Rectal smooth muscle tissue (tissue), 1 donor: ENCODE results near the gene SPDYE3.
"Not testable (repeated sequence)": the region's sequence is repeated elsewhere in the genome, so short reads cannot be mapped to it uniquely, and the experiment has no call there.

ENCODE experiments used
- H3K27ac ChIP-seq: one replicate; pipeline ENCODE4 v1.7.0; 2013; ENCODE audit warnings: low read depth, low read length, inconsistent platforms
- H3K27me3 ChIP-seq: one replicate; pipeline ENCODE4 v1.7.0; 2013; ENCODE audit warnings: low read length; ENCODE audit not compliant: control insufficient read depth, insufficient read depth
- H3K36me3 ChIP-seq: one replicate; pipeline ENCODE4 v1.7.0; 2013; ENCODE audit warnings: low read length; ENCODE audit not compliant: control insufficient read depth, insufficient read depth
- H3K4me1 ChIP-seq: one replicate; pipeline ENCODE4 v1.7.0; 2013; ENCODE audit warnings: low read length; ENCODE audit not compliant: control insufficient read depth, insufficient read depth
- H3K4me3 ChIP-seq: one replicate; pipeline ENCODE4 v1.7.0; 2013; ENCODE audit warnings: low read length
- H3K9ac ChIP-seq: one replicate; pipeline ENCODE4 v1.7.0; 2013; ENCODE audit warnings: low read length

SPDYE3 gene

DNA sequence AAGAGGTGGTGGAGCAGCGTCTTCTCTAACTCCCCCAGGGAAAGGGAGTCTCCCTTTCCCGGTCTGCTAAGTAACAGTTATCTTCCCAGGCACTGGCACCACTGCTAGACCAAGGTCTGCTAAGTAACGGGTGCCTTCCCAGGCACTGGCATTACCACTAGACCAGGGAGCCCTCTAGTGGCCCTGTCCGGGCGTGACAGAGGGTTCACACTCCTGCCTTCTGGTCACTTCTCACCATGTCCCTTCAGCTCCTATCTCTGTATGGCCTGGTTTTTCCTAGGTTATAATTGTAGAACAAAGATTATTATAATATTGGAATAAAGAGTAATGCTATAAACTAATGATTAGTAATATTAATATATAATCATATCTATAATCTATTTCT, 37.8 kb downstream of the SPDYE3 start:
- H3K9ac ChIP-seq, H3K4me3 ChIP-seq, H3K27me3 ChIP-seq, H3K27ac ChIP-seq, H3K4me1 ChIP-seq: not testable (repeated sequence)
- H3K36me3 ChIP-seq = peaks cover 21% of the 10 kb centered on the region

DNA sequence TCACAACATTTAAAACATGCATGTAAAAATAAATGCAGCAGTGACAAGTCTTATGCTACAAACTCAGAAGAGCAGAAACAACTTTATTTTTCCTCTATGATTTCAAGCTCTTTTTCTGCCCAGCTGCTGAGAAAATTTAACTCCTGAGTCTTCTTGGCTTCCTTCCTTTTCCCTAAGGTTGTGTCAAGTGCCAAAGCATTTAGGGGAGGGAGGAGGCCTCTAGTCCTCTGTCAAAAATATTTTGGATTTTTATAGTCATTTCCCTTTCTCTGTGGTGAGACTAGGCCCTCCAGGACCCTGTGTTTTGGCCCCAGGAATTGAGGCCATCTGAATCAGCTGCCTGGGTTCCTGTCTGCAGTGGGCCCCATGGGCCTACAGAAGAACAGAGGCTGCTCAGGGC, 39.4 kb downstream of the SPDYE3 start:
- Histone ChIP-seq H3K4me3 (no peak overlapping the region), H3K4me1 (peaks cover 3% of the 10 kb centered on the region), H3K27me3 (no peaks in the 10 kb centered on the region), H3K9ac (no peak overlapping the region), H3K27ac (no peak overlapping the region), H3K36me3 (peaks cover 29% of the 10 kb centered on the region)

DNA sequence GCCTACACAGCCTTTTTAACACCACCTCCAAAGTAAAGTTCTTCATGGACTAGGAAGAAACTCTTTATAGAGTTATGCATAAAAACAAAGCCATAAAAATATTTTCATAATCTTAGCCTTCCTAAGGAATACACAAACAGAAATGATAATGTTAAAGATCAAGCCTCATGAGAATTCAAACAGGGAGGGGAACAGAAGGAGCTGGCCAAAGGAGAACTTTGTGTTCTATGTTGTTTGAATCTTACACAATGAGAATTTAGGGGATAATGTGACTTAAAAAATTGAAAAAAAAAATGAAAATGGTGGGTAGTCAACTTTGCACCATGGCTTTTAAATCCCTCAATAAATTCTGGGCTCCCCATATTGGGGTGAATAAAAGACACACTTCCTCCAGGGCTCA, 41.3 kb downstream of the SPDYE3 start:
- H3K4me3 ChIP-seq = no peak overlapping the region
- H3K9ac ChIP-seq = no peak overlapping the region
- H3K4me1 ChIP-seq = peaks cover 3% of the 10 kb centered on the region
- H3K27ac ChIP-seq = no peak overlapping the region
- H3K36me3 ChIP-seq = peaks cover 37% of the 10 kb centered on the region
- H3K27me3 ChIP-seq = no peaks in the 10 kb centered on the region

DNA sequence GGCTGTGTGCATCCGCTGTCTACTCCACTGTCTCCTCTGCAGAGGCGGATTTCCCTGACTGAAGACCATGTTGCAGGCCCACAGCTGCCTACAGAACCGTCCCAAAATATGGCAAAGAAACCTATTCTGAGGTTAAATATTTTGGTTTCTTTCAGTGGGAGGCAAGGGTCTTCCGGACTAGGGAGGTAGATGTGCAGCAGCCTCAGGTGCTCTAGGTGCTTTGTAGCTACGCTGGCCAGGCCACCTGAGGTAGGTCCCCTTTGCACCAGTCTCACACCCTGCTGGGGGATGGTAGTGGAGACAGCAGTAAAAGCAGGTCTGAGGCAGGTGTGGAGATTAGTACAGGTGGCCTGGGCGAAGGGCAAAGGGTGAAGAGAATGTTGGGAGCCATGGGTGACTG, 42.3 kb downstream of the SPDYE3 start:
- no peak overlapping the region for H3K9ac ChIP-seq
- H3K4me1 ChIP-seq = peaks cover 1% of the 10 kb centered on the region
- H3K4me3 ChIP-seq = no peak overlapping the region
- H3K27ac ChIP-seq = no peak overlapping the region
- H3K36me3 ChIP-seq = peaks cover 39% of the 10 kb centered on the region
- H3K27me3 ChIP-seq = no peaks in the 10 kb centered on the region

DNA sequence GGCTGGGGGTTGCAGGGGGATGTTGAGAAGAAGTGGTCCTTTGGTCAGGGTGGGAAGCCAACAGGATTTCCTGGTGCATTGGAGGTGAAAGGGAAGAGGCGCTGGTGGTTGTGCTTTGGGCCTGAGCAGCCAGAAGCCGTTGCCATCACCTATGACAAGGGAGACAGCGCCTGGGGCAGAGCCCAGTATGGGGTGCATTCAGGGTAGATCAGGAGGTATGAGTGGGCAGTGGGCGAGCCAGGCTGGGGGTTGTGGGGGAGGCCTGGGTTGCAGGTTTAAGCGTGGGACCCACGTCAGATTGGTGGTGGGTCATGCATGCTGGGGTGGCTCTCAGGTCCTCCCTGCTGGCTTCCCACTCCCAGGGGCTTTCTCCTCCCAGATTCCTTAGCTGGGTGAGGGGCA, 44.2 kb downstream of the SPDYE3 start:
- Histone ChIP-seq H3K27ac (no peak overlapping the region), H3K9ac (no peak overlapping the region), H3K4me3 (no peak overlapping the region), H3K27me3 (no peaks in the 10 kb centered on the region), H3K4me1 (no peaks in the 10 kb centered on the region), H3K36me3 (peaks cover 46% of the 10 kb centered on the region)

DNA sequence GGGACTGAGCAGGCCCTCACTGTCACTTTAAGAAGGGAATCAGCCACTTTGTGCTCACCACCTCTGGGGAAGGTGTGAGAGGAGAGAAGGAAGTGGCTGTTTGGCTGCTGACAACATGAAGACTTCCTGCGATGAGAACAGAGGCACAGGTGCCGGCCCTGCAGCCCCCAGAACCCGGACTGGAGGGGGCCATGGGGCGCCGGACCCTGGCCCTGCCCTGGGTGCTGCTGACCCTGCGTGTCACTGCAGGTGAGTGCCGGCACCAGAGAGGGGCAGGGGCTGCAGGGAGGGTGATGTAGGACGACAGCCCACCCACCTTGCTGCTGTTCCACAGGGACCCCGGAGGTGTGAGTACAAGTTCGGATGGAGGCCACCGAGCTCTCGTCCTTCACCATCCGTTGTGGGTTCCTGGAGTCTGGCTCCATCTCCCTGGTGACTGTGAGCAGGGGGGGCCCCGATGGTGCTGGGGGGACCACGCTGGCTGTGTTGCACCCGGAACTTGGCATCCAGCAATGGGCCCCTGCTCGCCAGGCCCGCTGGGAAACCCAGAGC, 44.8 kb downstream of the SPDYE3 start:
- not testable (repeated sequence) for H3K9ac ChIP-seq, H3K27me3 ChIP-seq, H3K4me1 ChIP-seq, H3K4me3 ChIP-seq, H3K27ac ChIP-seq
- peaks cover 47% of the 10 kb centered on the region for H3K36me3 ChIP-seq

DNA sequence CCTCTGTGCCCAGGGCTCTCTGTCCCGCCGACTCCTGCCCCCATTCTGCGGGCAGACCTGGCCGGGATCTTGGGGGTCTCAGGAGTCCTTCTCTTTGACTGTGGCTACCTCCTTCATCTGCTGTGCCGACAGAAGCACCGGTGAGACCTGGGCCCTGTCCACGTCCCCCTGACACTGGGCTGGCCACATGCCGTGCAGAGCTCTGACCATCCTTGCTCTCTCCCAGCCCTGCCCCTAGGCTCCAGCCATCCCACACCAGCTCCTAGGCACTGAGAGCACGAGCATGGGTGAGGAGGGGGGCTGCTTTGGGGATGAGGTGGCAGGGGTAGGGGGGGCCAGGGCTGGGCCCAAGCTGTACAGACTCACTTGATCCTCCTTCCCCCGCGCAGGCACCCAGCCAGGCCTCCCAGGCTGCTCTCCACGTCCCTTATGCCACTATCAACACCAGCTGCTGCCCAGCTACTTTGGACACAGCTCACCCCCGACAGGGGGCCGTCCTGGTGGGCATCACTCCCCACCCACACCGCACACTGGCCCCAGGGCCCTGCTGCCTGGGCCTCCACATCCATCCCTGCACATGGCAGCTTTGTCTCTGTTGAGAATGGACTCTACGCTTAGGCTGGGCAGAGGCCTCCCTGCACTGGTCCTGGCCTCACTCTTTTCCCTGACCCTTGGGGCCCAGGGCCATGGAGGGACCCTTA, 45.6 kb downstream of the SPDYE3 start:
- Histone ChIP-seq H3K27ac (no peak overlapping the region), H3K4me1 (no peaks in the 10 kb centered on the region)

DNA sequence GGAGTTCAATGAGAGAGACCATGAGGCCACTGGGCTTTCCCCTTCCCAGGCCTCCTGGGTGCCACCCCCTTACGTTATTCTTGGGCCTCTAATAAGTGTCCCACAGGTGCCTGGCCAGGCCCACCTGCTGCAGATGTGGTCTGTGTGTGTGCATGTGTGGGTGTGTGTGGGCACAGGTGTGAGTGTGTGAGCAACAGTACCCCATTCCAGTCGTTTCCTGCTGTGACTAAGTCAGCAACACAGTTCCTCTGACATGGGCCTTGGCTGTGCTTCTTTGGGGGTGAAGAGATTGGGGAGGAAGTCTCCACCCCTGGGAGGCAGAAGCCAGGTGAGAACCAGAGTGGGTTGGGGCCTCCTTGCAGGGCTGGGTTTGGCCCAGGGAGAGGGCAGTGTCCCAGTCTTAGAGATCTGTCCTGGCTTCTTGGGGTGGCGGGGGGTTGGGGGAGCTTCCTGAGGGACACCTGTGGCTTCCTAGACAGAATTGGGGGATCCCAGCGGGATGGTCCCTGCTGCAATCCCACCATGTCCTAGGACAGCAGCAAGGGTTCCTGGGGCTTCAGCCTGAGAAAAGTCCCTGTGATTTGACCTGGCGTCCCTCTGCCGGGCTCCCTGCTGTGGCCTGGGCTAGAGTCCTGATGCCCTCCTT, 46.3 kb downstream of the SPDYE3 start:
- no peak overlapping the region for H3K9ac ChIP-seq
- no peaks in the 10 kb centered on the region for H3K4me1 ChIP-seq
- no peak overlapping the region for H3K27ac ChIP-seq

More for the DNA sequence above, 45.6 kb downstream of the SPDYE3 start:
- Histone ChIP-seq H3K36me3 (peaks cover 46% of the 10 kb centered on the region), H3K4me3 (no peak overlapping the region), H3K27me3 (no peaks in the 10 kb centered on the region), H3K9ac (no peak overlapping the region)

DNA sequence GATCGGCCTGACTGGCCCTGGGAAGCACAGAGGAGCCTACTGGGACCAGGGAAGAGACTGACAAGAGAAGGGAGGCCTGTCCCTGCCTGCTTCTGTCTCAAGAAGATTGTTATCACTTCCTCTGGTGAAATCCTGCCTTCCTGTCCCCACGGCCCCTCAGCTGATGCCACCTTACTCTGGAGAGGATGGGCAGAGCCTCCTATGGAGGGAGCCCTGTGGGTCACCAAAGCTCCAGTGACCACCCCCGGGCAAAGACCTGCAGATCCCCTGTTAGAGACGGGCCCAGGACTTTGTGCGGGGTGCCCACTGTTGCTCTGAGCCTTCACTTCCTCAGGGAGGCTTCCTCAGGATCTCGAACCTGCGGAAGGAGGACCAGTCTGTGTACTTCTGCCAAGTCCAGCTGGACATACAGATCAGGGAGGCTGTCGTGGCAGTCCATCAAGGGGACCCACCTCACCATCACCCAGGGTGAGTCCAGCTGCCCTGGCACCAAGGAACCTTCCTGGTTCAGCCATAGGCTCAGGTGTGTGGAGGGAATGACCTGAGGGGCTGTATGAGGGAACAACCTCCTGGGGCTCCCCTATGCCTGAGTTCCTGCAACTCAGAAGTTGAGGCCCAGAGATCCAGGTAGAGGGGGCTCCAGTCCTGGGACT, 49.0 kb downstream of the SPDYE3 start:
- no peak overlapping the region for H3K9ac ChIP-seq
- H3K4me3 ChIP-seq = no peak overlapping the region
- H3K27ac ChIP-seq = no peak overlapping the region
- no peaks in the 10 kb centered on the region for H3K27me3 ChIP-seq
- peaks cover 46% of the 10 kb centered on the region for H3K36me3 ChIP-seq
- H3K4me1 ChIP-seq = no peaks in the 10 kb centered on the region

More for the DNA sequence above, 46.3 kb downstream of the SPDYE3 start:
- H3K36me3 ChIP-seq = peaks cover 46% of the 10 kb centered on the region
- H3K27me3 ChIP-seq = no peaks in the 10 kb centered on the region
- H3K4me3 ChIP-seq = no peak overlapping the region

DNA sequence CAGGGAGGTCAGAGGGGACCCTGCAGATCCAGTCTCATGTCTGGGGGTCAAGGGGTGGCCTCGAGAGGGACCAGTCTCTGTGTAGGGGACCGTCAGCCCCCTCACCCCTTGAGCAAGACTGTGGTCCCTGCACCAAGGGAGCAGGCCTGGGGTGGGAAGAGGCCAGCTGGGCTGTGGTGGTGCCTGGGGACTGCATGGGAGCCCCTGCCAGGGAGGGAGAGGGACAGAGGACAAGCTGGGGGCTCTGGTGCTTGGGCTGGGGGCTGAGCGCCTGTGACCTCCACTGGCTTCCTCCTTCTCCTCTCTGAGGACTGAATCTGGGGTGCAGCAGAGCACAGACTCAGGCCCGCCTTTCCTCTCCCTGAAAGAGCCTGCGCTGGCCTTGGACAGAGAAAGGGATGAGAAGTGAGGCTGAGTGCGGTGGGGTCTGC, 49.6 kb downstream of the SPDYE3 start:
- Histone ChIP-seq H3K4me1 (no peaks in the 10 kb centered on the region), H3K27ac (no peak overlapping the region), H3K4me3 (no peak overlapping the region), H3K9ac (no peak overlapping the region), H3K36me3 (peaks cover 46% of the 10 kb centered on the region), H3K27me3 (no peaks in the 10 kb centered on the region)

DNA sequence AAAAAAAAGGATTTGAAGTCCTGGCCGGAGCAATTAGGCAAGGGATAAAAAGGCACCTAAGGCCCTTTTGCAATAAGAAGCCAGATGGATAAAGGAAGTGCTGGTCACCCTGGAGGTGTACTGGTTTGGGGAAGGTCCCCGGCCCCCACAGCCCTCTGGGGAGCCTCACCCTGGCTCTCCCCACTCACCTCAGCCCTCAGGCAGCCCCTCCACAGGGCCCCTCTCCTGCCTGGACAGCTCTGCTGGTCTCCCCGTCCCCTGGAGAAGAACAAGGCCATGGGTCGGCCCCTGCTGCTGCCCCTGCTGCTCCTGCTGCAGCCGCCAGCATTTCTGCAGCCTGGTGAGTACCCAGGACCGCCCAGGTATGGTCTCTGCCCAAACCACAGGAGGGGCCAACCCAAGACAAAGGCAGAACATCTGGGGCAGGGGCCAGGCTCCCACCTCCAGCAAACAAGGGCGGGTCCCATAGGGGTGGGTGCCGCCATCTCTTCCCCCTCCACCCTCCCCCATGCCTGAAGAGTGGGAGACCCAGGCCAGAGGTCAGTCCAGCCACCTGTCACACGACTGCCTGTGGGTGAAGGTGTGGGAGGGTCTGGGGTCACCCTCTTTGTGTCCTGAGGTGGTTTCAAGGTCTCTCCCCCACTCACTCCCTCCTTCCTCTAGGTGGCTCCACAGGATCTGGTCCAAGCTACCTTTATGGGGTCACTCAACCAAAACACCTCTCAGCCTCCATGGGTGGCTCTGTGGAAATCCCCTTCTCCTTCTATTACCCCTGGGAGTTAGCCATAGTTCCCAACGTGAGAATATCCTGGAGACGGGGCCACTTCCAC, 50.7 kb downstream of the SPDYE3 start, which contains the start of gene PILRB:
Gene PILRB, plus strand, starts transcription at position 91 of the 830 bp plus-strand sequence. Its CDS starts 186 bp downstream, at position 277.
- no peak within 1 kb of the TSS for H3K27ac ChIP-seq
- H3K27me3 ChIP-seq = no peaks in the 10 kb centered on the region
- no peak within 1 kb of the TSS for H3K9ac ChIP-seq
- no peak within 1 kb of the TSS for H3K4me3 ChIP-seq
- peaks cover 40% of the 10 kb centered on the region for H3K36me3 ChIP-seq
- H3K4me1 ChIP-seq = no peaks in the 10 kb centered on the region

DNA sequence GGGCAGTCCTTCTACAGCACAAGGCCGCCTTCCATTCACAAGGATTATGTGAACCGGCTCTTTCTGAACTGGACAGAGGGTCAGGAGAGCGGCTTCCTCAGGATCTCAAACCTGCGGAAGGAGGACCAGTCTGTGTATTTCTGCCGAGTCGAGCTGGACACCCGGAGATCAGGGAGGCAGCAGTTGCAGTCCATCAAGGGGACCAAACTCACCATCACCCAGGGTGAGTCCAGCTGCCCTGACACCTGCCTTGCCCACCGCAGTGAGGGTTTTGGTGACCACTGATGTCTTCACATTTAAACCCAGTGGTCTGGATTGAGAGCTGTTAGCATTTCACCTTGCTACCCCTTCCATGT, 51.3 kb downstream of the SPDYE3 start:
- Histone ChIP-seq H3K36me3 (peaks cover 38% of the 10 kb centered on the region), H3K27ac (no peak overlapping the region), H3K4me3 (no peak overlapping the region), H3K27me3 (no peaks in the 10 kb centered on the region), H3K9ac (no peak overlapping the region), H3K4me1 (no peaks in the 10 kb centered on the region)
